Trophoblast cell (in vitro differentiated cells and primary cell): ENCODE measurements around the gene GCFC2.

ENCODE experiments used
- DNase-seq, 2 donors: peaks; one replicate each; pipeline ENCODE4 v3.0.0-alpha.2; 2016
- H2AFZ ChIP-seq: 2 replicates; pipeline ENCODE4 v1.6.1; 2013; ENCODE audit warnings: low read length, moderate library complexity, mild to moderate bottlenecking; ENCODE audit not compliant: insufficient read depth, poor library complexity
- H2AK5ac ChIP-seq: 2 replicates; pipeline ENCODE4 v1.6.1; 2013; ENCODE audit warnings: mild to moderate bottlenecking, low read length
- H2BK120ac ChIP-seq: 2 replicates; pipeline ENCODE4 v1.6.1; 2013; ENCODE audit warnings: low read length, mild to moderate bottlenecking, moderate library complexity; ENCODE audit not compliant: insufficient read depth, poor library complexity
- H2BK12ac ChIP-seq: 2 replicates; pipeline ENCODE4 v1.6.1; 2013; ENCODE audit warnings: mild to moderate bottlenecking, low read length, moderate library complexity
- H2BK5ac ChIP-seq: 2 replicates; pipeline ENCODE4 v1.6.1; 2013; ENCODE audit warnings: low read length, low read depth, moderate library complexity, mild to moderate bottlenecking; ENCODE audit not compliant: poor library complexity
- H3K14ac ChIP-seq: 2 replicates; pipeline ENCODE4 v1.6.1; 2013; ENCODE audit warnings: mild to moderate bottlenecking, low read length
- H3K18ac ChIP-seq: 2 replicates; pipeline ENCODE4 v1.6.1; 2013; ENCODE audit warnings: mild to moderate bottlenecking, low read length
- H3K23ac ChIP-seq: 2 replicates; pipeline ENCODE4 v1.6.1; 2013; ENCODE audit warnings: low read length
- H3K27ac ChIP-seq: 2 replicates; pipeline ENCODE4 v1.5.1; 2013; ENCODE audit warnings: low read depth, mild to moderate bottlenecking, inconsistent platforms, low read length, moderate library complexity
- H3K27me3 ChIP-seq: 2 replicates; pipeline ENCODE4 v1.6.1; 2013; ENCODE audit warnings: inconsistent platforms, mild to moderate bottlenecking, low read length, moderate library complexity; ENCODE audit not compliant: insufficient read depth
- H3K36me3 ChIP-seq, 2 experiments: 1 replicate in 1 of 2; 2 replicates in 1 of 2; pipeline ENCODE4 v1.6.1; 2013; ENCODE audit warnings: low read length in 2 of 2, mild to moderate bottlenecking in 2 of 2, moderate library complexity in 1 of 2; ENCODE audit not compliant: insufficient read depth in 2 of 2, control insufficient read depth in 1 of 2
- H3K4ac ChIP-seq: 2 replicates; pipeline ENCODE4 v1.6.1; 2013; ENCODE audit warnings: low read depth, mild to moderate bottlenecking, low read length, moderate library complexity
- H3K4me1 ChIP-seq, 2 experiments: 1 replicate in 1 of 2; 2 replicates in 1 of 2; pipeline ENCODE4 v1.6.1; 2013; ENCODE audit warnings: low read length in 2 of 2, mild to moderate bottlenecking in 2 of 2, moderate library complexity in 1 of 2; ENCODE audit not compliant: insufficient read depth in 2 of 2, control insufficient read depth in 1 of 2
- H3K4me2 ChIP-seq: 2 replicates; pipeline ENCODE4 v1.6.1; 2013; ENCODE audit warnings: inconsistent platforms, mild to moderate bottlenecking, low read length, moderate library complexity
- H3K4me3 ChIP-seq: 2 replicates; pipeline ENCODE4 v1.5.1; 2013; ENCODE audit warnings: mild to moderate bottlenecking, low read depth, low read length, inconsistent platforms
- H3K79me1 ChIP-seq: one replicate; pipeline ENCODE4 v1.6.1; 2013; ENCODE audit warnings: low read length
- H3K79me2 ChIP-seq: 2 replicates; pipeline ENCODE4 v1.6.1; 2013; ENCODE audit warnings: low read length, mild to moderate bottlenecking; ENCODE audit not compliant: control insufficient read depth, insufficient read depth, poor library complexity
- H3K9ac ChIP-seq: 2 replicates; pipeline ENCODE4 v1.6.1; 2013; ENCODE audit warnings: mild to moderate bottlenecking, low read length
- H3K9me3 ChIP-seq: 2 replicates; pipeline ENCODE4 v1.6.1; 2013; ENCODE audit warnings: low read depth, mild to moderate bottlenecking, control low read depth, inconsistent platforms, low read length; ENCODE audit not compliant: insufficient read depth
- H4K12ac ChIP-seq: 2 replicates; pipeline ENCODE4 v1.6.1; 2013; ENCODE audit warnings: low read depth, mild to moderate bottlenecking, low read length, moderate library complexity
- H4K8ac ChIP-seq: 2 replicates; pipeline ENCODE4 v1.6.1; 2013; ENCODE audit warnings: low read depth, mild to moderate bottlenecking, low read length, moderate library complexity
- H4K91ac ChIP-seq: one replicate; pipeline ENCODE4 v1.6.1; 2013; ENCODE audit warnings: low read depth, mild to moderate bottlenecking, low read length, moderate library complexity
- WGBS: extraction: QIAGEN DNeasy Blood & Tissue Kit; methylation state at CpG from one replicate; pipeline ENCODE4 v1.1.7; 2013; ENCODE audit warnings: missing lambda C conversion rate; ENCODE audit not compliant: insufficient read length, insufficient coverage; ENCODE audit errors: extremely low coverage; 5-methylcytosine and 5-hydroxymethylcytosine counted together

GCFC2 gene

GRCh38 chr2:75710220-75710576 lies 517 bp downstream of the GCFC2 start:
- H3K79me2 ChIP-seq: no peaks in the 10 kb centered on the region
- no peak overlapping the region for H4K12ac ChIP-seq
- no peaks in the 10 kb centered on the region for H3K9me3 ChIP-seq
- peak overlapping the region; percentile 58 for H4K91ac ChIP-seq
- H3K27me3 ChIP-seq: no peaks in the 10 kb centered on the region
- H3K23ac ChIP-seq: no peak overlapping the region
- peak overlapping the region; percentile 76 for H3K27ac ChIP-seq
- H3K36me3 ChIP-seq: no peaks in the 10 kb centered on the region
- H2AK5ac ChIP-seq: no peak overlapping the region
- H3K14ac ChIP-seq: peak overlapping the region; percentile 2
- peak overlapping the region; percentile 75 for H3K4me3 ChIP-seq
- H3K79me1 ChIP-seq: peaks cover 8% of the 10 kb centered on the region
- H3K9ac ChIP-seq: peak overlapping the region; percentile 75
- peak overlapping the region; percentile 53 for H2BK120ac ChIP-seq
- no peak overlapping the region for H3K4ac ChIP-seq
- DNase-seq: no peak
- H2AFZ ChIP-seq: peak overlapping the region; percentile 37
- H3K4me1 ChIP-seq: no peaks in the 10 kb centered on the region
- H2BK12ac ChIP-seq: no peak overlapping the region
- WGBS: no CpG with 5 or more reads among the region's 12 CpGs
- peak overlapping the region; percentile 42 for H2BK5ac ChIP-seq
- H3K18ac ChIP-seq: peak overlapping the region; percentile 6
- peak overlapping the region; percentile 62 for H3K4me2 ChIP-seq
- peak overlapping the region; percentile 78 for H4K8ac ChIP-seq

GRCh38 chr2:75709297-75709696 lies 1.4 kb downstream of the GCFC2 start:
- Histone ChIP-seq H3K36me3 (no peaks in the 10 kb centered on the region), H3K4me2 (no peak overlapping the region), H3K27me3 (no peaks in the 10 kb centered on the region), H3K14ac (no peak overlapping the region), H2AFZ (no peak overlapping the region), H2BK5ac (no peak overlapping the region), H4K12ac (no peak overlapping the region), H3K4me3 (no peak overlapping the region), H3K18ac (no peak overlapping the region), H3K79me2 (no peaks in the 10 kb centered on the region), H3K27ac (no peak overlapping the region), H3K9me3 (no peaks in the 10 kb centered on the region), H3K4me1 (no peaks in the 10 kb centered on the region), H3K23ac (no peak overlapping the region), H4K8ac (no peak overlapping the region), H4K91ac (no peak overlapping the region), H3K4ac (no peak overlapping the region), H3K79me1 (peaks cover 8% of the 10 kb centered on the region), H3K9ac (no peak overlapping the region), H2AK5ac (no peak overlapping the region), H2BK120ac (no peak overlapping the region), H2BK12ac (no peak overlapping the region)
- no peak for DNase-seq
- no CpG with 5 or more reads among the region's 3 CpGs for WGBS

GRCh38 chr2:75707901-75708300 lies 2.8 kb downstream of the GCFC2 start:
- no peak overlapping the region for H4K12ac ChIP-seq
- H2BK12ac ChIP-seq: no peak overlapping the region
- H3K27ac ChIP-seq: no peak overlapping the region
- H2AK5ac ChIP-seq: no peak overlapping the region
- no peaks in the 10 kb centered on the region for H3K27me3 ChIP-seq
- no CpG with 5 or more reads among the region's 3 CpGs for WGBS
- H3K4ac ChIP-seq: no peak overlapping the region
- no peak overlapping the region for H2BK120ac ChIP-seq
- H4K8ac ChIP-seq: no peak overlapping the region
- H3K9me3 ChIP-seq: no peaks in the 10 kb centered on the region
- no peak overlapping the region for H2BK5ac ChIP-seq
- no peak overlapping the region for H3K18ac ChIP-seq
- no peak overlapping the region for H4K91ac ChIP-seq
- H3K9ac ChIP-seq: no peak overlapping the region
- no peaks in the 10 kb centered on the region for H3K4me1 ChIP-seq
- no peaks in the 10 kb centered on the region for H3K79me2 ChIP-seq
- H2AFZ ChIP-seq: no peak overlapping the region
- no peak for DNase-seq
- H3K36me3 ChIP-seq: no peaks in the 10 kb centered on the region
- H3K4me2 ChIP-seq: no peak overlapping the region
- no peak overlapping the region for H3K4me3 ChIP-seq
- peaks cover 8% of the 10 kb centered on the region for H3K79me1 ChIP-seq
- H3K14ac ChIP-seq: no peak overlapping the region
- H3K23ac ChIP-seq: no peak overlapping the region

- Histone ChIP-seq H2AK5ac (no peak overlapping the region), H2BK12ac (no peak overlapping the region), H3K79me1 (peaks cover 7% of the 10 kb centered on the region), H3K27me3 (no peaks in the 10 kb centered on the region), H3K23ac (no peak overlapping the region), H3K4ac (no peak overlapping the region), H2BK120ac (no peak overlapping the region), H3K9ac (no peak overlapping the region), H2AFZ (no peak overlapping the region), H3K36me3 (no peaks in the 10 kb centered on the region), H3K79me2 (no peaks in the 10 kb centered on the region), H3K4me1 (no peaks in the 10 kb centered on the region), H3K9me3 (no peaks in the 10 kb centered on the region), H3K4me2 (peak overlapping the region; percentile 49), H4K12ac (no peak overlapping the region), H3K27ac (no peak overlapping the region), H4K8ac (no peak overlapping the region), H3K18ac (no peak overlapping the region), H4K91ac (no peak overlapping the region), H3K4me3 (no peak overlapping the region), H2BK5ac (no peak overlapping the region), H3K14ac (no peak overlapping the region)
- DNase-seq: peak in 1 of 2 donors; percentile 81
- WGBS: no CpG with 5 or more reads among the region's 1 CpG
Observed at GRCh38 chr2:75705921-75706320, 4.8 kb downstream of the GCFC2 start.
